ENCODE results near the gene GLCE.

The GLCE gene

DNA sequence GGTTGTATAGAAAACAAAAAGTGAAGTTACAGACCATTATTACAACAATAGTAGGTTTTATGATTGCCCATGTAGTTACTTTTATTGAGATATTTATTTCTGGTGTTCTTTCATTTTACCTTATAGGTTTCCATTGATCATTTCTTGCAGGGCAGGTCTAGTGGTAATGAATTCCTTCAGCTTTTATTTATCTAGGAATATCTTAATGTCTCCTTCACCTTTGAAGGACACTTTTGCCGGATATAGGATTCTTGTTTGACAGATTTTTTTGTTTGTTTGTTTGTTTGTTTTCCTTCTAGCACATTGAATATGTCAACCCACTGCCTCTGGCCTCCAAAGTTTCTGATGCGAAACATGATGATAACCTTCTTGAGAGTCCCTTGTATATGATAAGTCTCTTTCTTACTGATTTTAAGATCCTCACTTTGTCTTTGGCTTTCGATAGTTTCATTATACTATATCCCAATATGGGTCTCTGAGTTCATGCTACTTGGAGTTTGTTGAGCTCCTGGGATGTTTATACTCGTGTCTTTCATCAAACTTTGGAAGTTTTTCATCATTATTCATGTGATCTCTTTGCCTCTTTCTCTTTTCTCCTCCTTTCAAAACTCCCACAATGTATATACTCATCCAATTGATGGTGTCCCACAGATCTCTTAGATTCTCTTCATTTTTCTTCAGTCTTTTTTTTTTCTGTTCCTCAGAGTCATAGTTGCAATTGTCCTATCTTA, 62.8 kb downstream of the GLCE start:
- Histone ChIP-seq H3K36me3 (replicated peaks) (no peaks in the 10 kb centered on the region), H3K27me3 (replicated peaks) (no peaks in the 10 kb centered on the region), H3K27ac (no peak overlapping the region), H3K4me3 (ENCODE audit: low read depth, low read length) (no peak overlapping the region)
- TF ChIP-seq CTCF (IDR thresholded peaks at IDR 0.05; ENCODE audit: low read depth, low read length, missing control alignments): no peak
- in situ Hi-C loops (cut with HindIII; ENCODE audit: low pct_ligation_motif_present, low sequenced_read_pairs): no loop called here
- no peak for DNase-seq

- Histone ChIP-seq H3K4me3 (ENCODE audit: low read depth, low read length) (no peak overlapping the region), H3K36me3 (replicated peaks) (no peaks in the 10 kb centered on the region), H3K27me3 (replicated peaks) (no peaks in the 10 kb centered on the region), H3K27ac (no peak overlapping the region)
- no peak for TF ChIP-seq CTCF (IDR thresholded peaks at IDR 0.05; ENCODE audit: low read depth, low read length, missing control alignments)
- no peak for DNase-seq
- in situ Hi-C loops (cut with HindIII; ENCODE audit: low pct_ligation_motif_present, low sequenced_read_pairs): no loop called here
Observed at GRCh38 chr15:69224383-69224782, 63.9 kb downstream of the GLCE start.

- DNase-seq: no peak
- in situ Hi-C loops (cut with HindIII; ENCODE audit: low pct_ligation_motif_present, low sequenced_read_pairs): no loop called here
- H3K4me3 ChIP-seq (ENCODE audit: low read depth, low read length): no peak overlapping the region
- H3K27ac ChIP-seq: no peak overlapping the region
- peak; percentile 20 for TF ChIP-seq CTCF (IDR thresholded peaks at IDR 0.05; ENCODE audit: low read depth, low read length, missing control alignments)
- H3K27me3 ChIP-seq (replicated peaks): no peaks in the 10 kb centered on the region
- H3K36me3 ChIP-seq (replicated peaks): no peaks in the 10 kb centered on the region
Observed at GRCh38 chr15:69225355-69226022, 65.1 kb downstream of the GLCE start.

DNA sequence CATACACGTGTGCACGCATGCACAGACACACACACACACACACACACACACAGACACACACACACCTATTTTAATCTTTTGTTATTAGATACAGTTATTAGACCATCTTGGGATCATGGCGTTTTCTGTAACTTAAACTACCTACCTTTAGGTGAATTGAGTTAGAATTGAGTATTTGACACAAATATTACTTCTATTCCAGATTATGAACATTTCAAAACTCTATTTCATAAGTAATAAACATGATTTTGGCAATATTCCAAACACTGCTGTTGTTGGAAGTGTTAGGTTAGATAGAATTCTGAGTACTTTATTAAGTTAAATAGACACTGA, 65.6 kb downstream of the GLCE start:
- no peak for DNase-seq
- in situ Hi-C loops (cut with HindIII; ENCODE audit: low pct_ligation_motif_present, low sequenced_read_pairs): no loop called here
- no peak overlapping the region for H3K4me3 ChIP-seq (ENCODE audit: low read depth, low read length)

DNA sequence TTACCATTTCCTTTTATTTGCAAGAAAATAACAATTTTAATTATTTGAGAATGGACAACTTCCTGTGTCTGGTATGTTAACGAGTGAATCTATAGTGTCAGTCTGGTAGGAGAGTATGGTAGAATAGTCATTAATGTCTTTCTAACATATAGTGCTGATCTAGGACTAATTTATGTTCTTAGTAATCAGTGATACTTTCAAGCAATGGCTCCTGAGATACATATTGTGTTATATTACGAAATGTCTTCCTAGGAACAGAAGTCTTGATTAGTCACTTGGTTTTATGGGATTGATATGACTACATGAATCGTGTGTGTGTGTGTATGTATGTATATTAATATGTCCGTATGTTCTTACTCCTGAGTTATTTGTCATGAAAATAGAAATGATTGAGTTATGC, 71.7 kb downstream of the GLCE start:
- no peak for TF ChIP-seq CTCF (IDR thresholded peaks at IDR 0.05; ENCODE audit: low read depth, low read length, missing control alignments)

More for the DNA sequence above, 65.6 kb downstream of the GLCE start:
- no peaks in the 10 kb centered on the region for H3K27me3 ChIP-seq (replicated peaks)
- H3K27ac ChIP-seq: no peak overlapping the region
- no peaks in the 10 kb centered on the region for H3K36me3 ChIP-seq (replicated peaks)
- TF ChIP-seq CTCF (IDR thresholded peaks at IDR 0.05; ENCODE audit: low read depth, low read length, missing control alignments): no peak

More for the DNA sequence above, 71.7 kb downstream of the GLCE start:
- Histone ChIP-seq H3K36me3 (replicated peaks) (no peaks in the 10 kb centered on the region), H3K4me3 (ENCODE audit: low read depth, low read length) (no peak overlapping the region), H3K27me3 (replicated peaks) (no peaks in the 10 kb centered on the region), H3K27ac (no peak overlapping the region)
- in situ Hi-C loops (cut with HindIII; ENCODE audit: low pct_ligation_motif_present, low sequenced_read_pairs): no loop called here
- no peak for DNase-seq

Measured in brain microvascular endothelial cell (primary cell).